HEK293 (cell line): ENCODE data around the gene LEUTX.
A peak's percentile ranks its signal among the peaks of the same experiment; 100 is the strongest.

Experiments used
- CTCF ChIA-PET: fragments of 350-600 bp; formaldehyde crosslinking; extraction: SDS; loops from one replicate; lab custom pipeline; 2021; ENCODE audit warnings: antibody characterized with exemption; lab: Yijun Ruan, JAX
- POLR2A ChIA-PET: fragments of 300-600 bp; formaldehyde crosslinking; extraction: SDS; loops from one replicate; lab custom pipeline; 2020; ENCODE audit warnings: antibody characterized with exemption, inconsistent platforms; lab: Yijun Ruan, JAX
- H3K27ac ChIP-seq: fragments of 200-500 bp; sonication (Bioruptor generic); 2 replicates; pipeline ENCODE4 v1.5.1; 2014; ENCODE audit warnings: low read depth, low read length, control low read depth, inconsistent platforms; ENCODE audit errors: extremely low read depth
- H3K36me3 ChIP-seq, 2 experiments: fragments of 200-500 bp in 1 of 2; sonication (Bioruptor generic) in 1 of 2; 1 replicate in 1 of 2; 2 replicates in 1 of 2; pipeline ENCODE4 v1.5.1; 2014 to 2017; ENCODE audit warnings: inconsistent platforms in 2 of 2, low read length in 2 of 2; ENCODE audit not compliant: control insufficient read depth in 2 of 2, insufficient read depth in 1 of 2
- H3K4me1 ChIP-seq: fragments of 200-500 bp; sonication (Bioruptor generic); 2 replicates; pipeline ENCODE4 v1.5.1; 2014; ENCODE audit warnings: mild to moderate bottlenecking, low read length, inconsistent platforms; ENCODE audit not compliant: control insufficient read depth, insufficient read depth
- H3K4me3 ChIP-seq: 2 replicates; pipeline ENCODE4 v1.5.1; 2011; ENCODE audit warnings: low read depth, mild to moderate bottlenecking, control low read depth, low read length, moderate library complexity
- H3K9me3 ChIP-seq: fragments of 200-500 bp; sonication (Bioruptor generic); 2 replicates; pipeline ENCODE4 v1.5.1; 2014; ENCODE audit warnings: low read depth, low read length, inconsistent platforms; ENCODE audit not compliant: control insufficient read depth, insufficient read depth
- ATF2 ChIP-seq: fragments of 450-650 bp; formaldehyde crosslinking; IDR thresholded peaks from 2 replicates; pipeline ENCODE4 v1.5.1; 2016; ENCODE audit warnings: missing biosample characterization, missing genetic modification characterization, low read depth
- KLF10 ChIP-seq: fragments of 450-650 bp; IDR thresholded peaks from 2 replicates; pipeline ENCODE4 v1.5.1; 2018; ENCODE audit warnings: missing biosample characterization, mild to moderate bottlenecking, missing genetic modification characterization
- OVOL3 ChIP-seq: fragments of 450-650 bp; formaldehyde crosslinking; IDR thresholded peaks from 2 replicates; pipeline ENCODE4 v1.5.1; 2016; ENCODE audit warnings: missing biosample characterization, missing genetic modification characterization
- ZFP69B ChIP-seq: fragments of 450-650 bp; formaldehyde crosslinking; IDR thresholded peaks from 2 replicates; pipeline ENCODE4 v1.5.1; 2016; ENCODE audit warnings: missing biosample characterization, missing genetic modification characterization
- ZIC2 ChIP-seq: fragments of 450-650 bp; formaldehyde crosslinking; IDR thresholded peaks from 2 replicates; pipeline ENCODE4 v1.5.1; 2016; ENCODE audit warnings: missing biosample characterization, missing genetic modification characterization
- ZNF121 ChIP-seq: fragments of 450-650 bp; formaldehyde crosslinking; IDR thresholded peaks from 2 replicates; pipeline ENCODE4 v1.5.1; 2016; ENCODE audit warnings: missing biosample characterization, missing genetic modification characterization
- ZNF16 ChIP-seq: fragments of 450-650 bp; formaldehyde crosslinking; IDR thresholded peaks from 2 replicates; pipeline ENCODE4 v1.5.1; 2016; ENCODE audit warnings: low read depth, missing biosample characterization, missing genetic modification characterization
- ZNF184 ChIP-seq: fragments of 450-650 bp; IDR thresholded peaks from 2 replicates; pipeline ENCODE4 v1.5.1; 2018; ENCODE audit warnings: missing biosample characterization, mild to moderate bottlenecking, missing genetic modification characterization
- ZNF221 ChIP-seq: fragments of 450-650 bp; formaldehyde crosslinking; IDR thresholded peaks from 2 replicates; pipeline ENCODE4 v1.5.1; 2017; ENCODE audit warnings: missing biosample characterization, missing genetic modification characterization, borderline replicate concordance
- ZNF302 ChIP-seq: fragments of 450-650 bp; formaldehyde crosslinking; IDR thresholded peaks from 2 replicates; pipeline ENCODE4 v1.5.1; 2016; ENCODE audit warnings: missing biosample characterization, missing genetic modification characterization, low read depth
- ZNF311 ChIP-seq: fragments of 450-650 bp; formaldehyde crosslinking; IDR thresholded peaks from 2 replicates; pipeline ENCODE4 v1.5.1; 2017; ENCODE audit warnings: missing biosample characterization, missing genetic modification characterization, borderline replicate concordance
- ZNF366 ChIP-seq: fragments of 450-650 bp; formaldehyde crosslinking; conservative IDR thresholded peaks from 2 replicates; pipeline ENCODE4 v1.5.1; 2016; ENCODE audit warnings: missing biosample characterization, missing genetic modification characterization
- ZNF518A ChIP-seq: fragments of 450-650 bp; formaldehyde crosslinking; conservative IDR thresholded peaks from 2 replicates; pipeline ENCODE4 v1.5.1; 2016; ENCODE audit warnings: low read depth, missing biosample characterization, missing genetic modification characterization
- ZNF629 ChIP-seq: fragments of 450-650 bp; formaldehyde crosslinking; IDR thresholded peaks from 2 replicates; pipeline ENCODE4 v1.5.1; 2017; ENCODE audit warnings: missing biosample characterization, missing genetic modification characterization
- ZNF670 ChIP-seq: fragments of 450-650 bp; formaldehyde crosslinking; IDR thresholded peaks from 2 replicates; pipeline ENCODE4 v1.5.1; 2016; ENCODE audit warnings: missing biosample characterization, missing genetic modification characterization, low read depth
- TF ChIP-seq, protein P1 (sequence below): fragments of 450-650 bp; formaldehyde crosslinking; IDR thresholded peaks from 2 replicates; pipeline ENCODE4 v1.5.1; 2016; ENCODE audit warnings: missing biosample characterization, missing genetic modification characterization, borderline replicate concordance

The LEUTX gene

DNA sequence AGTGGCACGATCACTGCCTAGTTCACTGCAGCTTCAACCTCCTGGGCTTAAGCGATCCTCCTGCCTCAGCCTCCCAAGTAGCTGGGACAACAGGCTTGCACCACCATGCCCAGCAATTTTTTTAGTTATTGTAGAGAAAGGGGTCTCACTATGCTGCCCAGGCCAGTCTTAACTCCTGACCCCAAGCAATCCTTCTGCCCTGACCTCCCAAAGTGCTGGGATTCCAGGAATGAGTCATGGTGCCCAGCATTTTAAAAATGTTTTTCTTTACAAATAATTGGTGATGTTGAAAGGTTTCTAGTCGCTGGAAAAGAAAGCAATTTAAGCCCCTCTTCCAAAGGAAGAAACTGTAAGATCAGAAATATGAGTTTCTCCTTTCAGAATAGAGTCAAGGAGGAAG is 35.9 kb downstream of the LEUTX start:
- H3K9me3 ChIP-seq: no peaks in the 10 kb centered on the region; the same call in 1 of the 2 replicates
- H3K4me3 ChIP-seq: no peak overlapping the region
- TF ChIP-seq ZNF121 (tag by site-specific recombination) (peak; percentile 81; the same call in 1 of the 2 replicates), ZNF518A (tag by site-specific recombination) (no peak)
- H3K4me1 ChIP-seq: peaks cover 11% of the 10 kb centered on the region
- ChIA-PET CTCF (interaction anchor here (1.2 to 3.1 kb wide), 3 partner anchors 22 to 50 kb away, joined by 3 to 11 read pairs (median 10); no protein-coding TSS in a partner anchor), POLR2A (interaction anchor here (1.3 to 2.3 kb wide), 2 partner anchors 19 to 23 kb away, joined by 3 to 16 read pairs; partner anchors contain the start of gene DYRK1B)
- peaks cover 7 to 44% of the 10 kb centered on the region in 2 experiments for H3K36me3 ChIP-seq
- H3K27ac ChIP-seq: no peak overlapping the region

DNA sequence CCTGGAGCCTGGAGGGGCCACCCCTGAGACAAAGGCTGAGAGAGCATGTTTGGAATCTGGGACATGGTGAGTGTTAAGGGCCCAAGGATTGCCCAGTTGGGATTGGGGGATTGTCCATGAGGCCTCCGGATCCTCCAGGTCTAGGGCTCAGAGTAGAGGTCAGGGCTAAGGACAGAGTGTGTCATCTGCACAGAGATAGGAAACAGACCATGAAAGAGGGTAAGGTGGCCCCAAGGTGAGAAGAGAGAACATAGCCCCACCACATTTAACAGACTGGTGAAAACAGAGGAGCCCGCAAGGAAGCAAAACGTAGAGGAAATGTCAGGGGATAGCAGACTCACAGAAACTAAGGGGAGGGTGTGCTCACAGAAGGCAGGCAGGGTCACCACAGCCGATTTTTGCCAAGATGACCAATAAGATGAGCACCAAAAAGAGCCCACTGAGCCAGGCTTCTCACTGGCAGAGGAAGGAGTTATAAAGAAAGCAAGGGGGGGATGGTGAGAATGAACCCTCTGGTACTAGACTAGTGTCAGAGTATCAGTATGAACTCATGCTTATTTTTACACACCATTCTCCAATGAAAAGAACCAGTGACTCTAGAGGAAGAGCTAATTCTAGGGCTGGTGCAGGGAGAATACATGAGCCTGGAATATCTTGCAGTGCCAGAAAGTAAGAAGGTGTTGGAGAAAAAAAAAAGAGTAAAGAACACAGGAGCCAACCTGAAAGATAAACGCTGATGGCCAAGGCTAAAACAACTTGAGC is 37.8 kb downstream of the LEUTX start:
- ChIA-PET CTCF (interaction anchor here (0.7 to 9.7 kb wide), 4 partner anchors 22 to 28 kb away, joined by 3 to 102 read pairs (median 6); no protein-coding TSS in a partner anchor), POLR2A (interaction anchor here (2.3 kb wide), 1 partner anchor 17 kb away, joined by 16 read pairs; the partner anchor contains the start of gene DYRK1B)
- TF ChIP-seq ZNF670 (tag by site-specific recombination): no peak
- TF ChIP-seq ZNF366: no peak
- no peak for TF ChIP-seq ZNF221
- no peak for TF ChIP-seq ZNF629 (tag by site-specific recombination)
- 0 out of 2 replicates have a peak, but pooled peaks have one; percentile 10 for TF ChIP-seq ZNF311
- no peak for TF ChIP-seq ZFP69B (tag by site-specific recombination)
- H3K4me1 ChIP-seq: peaks cover 11% of the 10 kb centered on the region
- no peak overlapping the region for H3K27ac ChIP-seq
- no peaks in the 10 kb centered on the region; the same call in 1 of the 2 replicates for H3K9me3 ChIP-seq
- peaks cover 9 to 59% of the 10 kb centered on the region in 2 experiments for H3K36me3 ChIP-seq
- no peak overlapping the region for H3K4me3 ChIP-seq

DNA sequence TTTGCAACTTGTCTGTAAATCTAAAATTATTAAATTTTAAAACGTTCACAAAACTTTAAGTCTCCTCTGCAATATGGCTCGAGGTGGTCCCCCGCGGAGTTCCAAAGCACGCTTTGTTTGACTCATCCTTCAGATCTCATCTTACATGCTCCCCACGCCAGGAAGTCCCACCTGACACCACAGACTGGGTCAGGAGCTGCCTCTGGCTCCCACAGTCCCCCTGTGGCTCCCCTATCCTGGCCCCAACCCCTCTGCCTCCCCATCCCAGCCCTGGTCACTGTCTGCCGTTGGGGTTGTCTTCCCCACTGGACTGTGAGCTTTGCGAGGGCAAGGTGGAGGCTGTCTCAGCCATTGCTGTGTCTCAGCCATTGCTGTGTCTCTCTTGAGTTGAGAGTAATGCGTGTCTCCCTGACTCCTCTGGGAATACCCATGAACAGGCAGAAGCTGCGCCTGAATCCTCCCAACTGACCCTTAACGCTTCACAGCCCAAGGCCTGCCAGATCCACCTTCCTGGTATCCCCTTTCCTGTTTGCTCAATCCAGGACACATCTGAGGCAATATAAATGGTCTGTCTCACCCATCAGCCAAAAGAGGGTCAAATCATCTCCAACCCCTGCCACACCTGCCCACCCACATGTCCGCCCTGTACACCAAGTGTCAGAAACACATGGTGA is 39.4 kb downstream of the LEUTX start:
- ChIA-PET POLR2A (interaction anchor here (1.5 kb wide), 1 partner anchor 15 kb away, joined by 4 read pairs; no protein-coding TSS in a partner anchor), CTCF (interaction anchor here (0.9 to 9.7 kb wide), 2 partner anchors 22 to 25 kb away, joined by 3 to 102 read pairs; no protein-coding TSS in a partner anchor)
- Histone ChIP-seq H3K27ac (no peak overlapping the region), H3K9me3 (no peaks in the 10 kb centered on the region; the same call in 1 of the 2 replicates), H3K36me3 (peaks cover 9 to 69% of the 10 kb centered on the region in 2 experiments), H3K4me3 (no peak overlapping the region), H3K4me1 (peaks cover 10% of the 10 kb centered on the region)
- TF ChIP-seq ZNF184 (tag by site-specific recombination) (no peak), KLF10 (tag by site-specific recombination) (no peak), ZIC2 (no peak), ZNF302 (tag by site-specific recombination) (no peak), OVOL3 (tag by site-specific recombination) (no peak), ATF2 (tag by site-specific recombination) (no peak), ZNF16 (tag by site-specific recombination) (no peak)
- TF ChIP-seq, protein P1, sequence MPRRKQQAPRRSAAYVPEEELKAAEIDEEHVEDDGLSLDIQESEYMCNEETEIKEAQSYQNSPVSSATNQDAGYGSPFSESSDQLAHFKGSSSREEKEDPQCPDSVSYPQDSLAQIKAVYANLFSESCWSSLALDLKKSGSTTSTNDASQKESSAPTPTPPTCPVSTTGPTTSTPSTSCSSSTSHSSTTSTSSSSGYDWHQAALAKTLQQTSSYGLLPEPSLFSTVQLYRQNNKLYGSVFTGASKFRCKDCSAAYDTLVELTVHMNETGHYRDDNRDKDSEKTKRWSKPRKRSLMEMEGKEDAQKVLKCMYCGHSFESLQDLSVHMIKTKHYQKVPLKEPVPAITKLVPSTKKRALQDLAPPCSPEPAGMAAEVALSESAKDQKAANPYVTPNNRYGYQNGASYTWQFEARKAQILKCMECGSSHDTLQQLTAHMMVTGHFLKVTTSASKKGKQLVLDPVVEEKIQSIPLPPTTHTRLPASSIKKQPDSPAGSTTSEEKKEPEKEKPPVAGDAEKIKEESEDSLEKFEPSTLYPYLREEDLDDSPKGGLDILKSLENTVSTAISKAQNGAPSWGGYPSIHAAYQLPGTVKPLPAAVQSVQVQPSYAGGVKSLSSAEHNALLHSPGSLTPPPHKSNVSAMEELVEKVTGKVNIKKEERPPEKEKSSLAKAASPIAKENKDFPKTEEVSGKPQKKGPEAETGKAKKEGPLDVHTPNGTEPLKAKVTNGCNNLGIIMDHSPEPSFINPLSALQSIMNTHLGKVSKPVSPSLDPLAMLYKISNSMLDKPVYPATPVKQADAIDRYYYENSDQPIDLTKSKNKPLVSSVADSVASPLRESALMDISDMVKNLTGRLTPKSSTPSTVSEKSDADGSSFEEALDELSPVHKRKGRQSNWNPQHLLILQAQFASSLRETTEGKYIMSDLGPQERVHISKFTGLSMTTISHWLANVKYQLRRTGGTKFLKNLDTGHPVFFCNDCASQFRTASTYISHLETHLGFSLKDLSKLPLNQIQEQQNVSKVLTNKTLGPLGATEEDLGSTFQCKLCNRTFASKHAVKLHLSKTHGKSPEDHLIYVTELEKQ (tag by site-specific recombination): no peak
